SK-N-SH treated with all-trans-retinoic acid at 6 μM for 48 hours (cell line): ENCODE results near the gene SFXN1.

Experiments
- ATAC-seq: fragments of 200-7000 bp; cut with Tn5 transposase; 3 replicates; pipeline ENCODE4 v1.9.1; 2020; ENCODE audit warnings: mild to moderate bottlenecking, moderate library complexity
- CSDC2 ChIP-seq: fragments of 250-450 bp; sonication (Bioruptor Pico); IDR thresholded peaks from 2 replicates; pipeline ENCODE4 v1.5.0; 2020; ENCODE audit warnings: mild to moderate bottlenecking, moderate library complexity
- ESRRG ChIP-seq: fragments of 250-450 bp; sonication (Bioruptor Pico); IDR thresholded peaks from 2 replicates; pipeline ENCODE4 v1.6.1; 2021; ENCODE audit warnings: mild to moderate bottlenecking
- GLIS3 ChIP-seq: fragments of 250-450 bp; sonication (Bioruptor Pico); IDR thresholded peaks from 2 replicates; pipeline ENCODE4 v1.5.0; 2020; ENCODE audit warnings: mild to moderate bottlenecking, moderate library complexity
- PPARA ChIP-seq: fragments of 250-450 bp; sonication (Bioruptor Pico); IDR thresholded peaks from 2 replicates; pipeline ENCODE4 v1.5.0; 2020; ENCODE audit warnings: mild to moderate bottlenecking, borderline replicate concordance
- RARB ChIP-seq: fragments of 250-450 bp; sonication (Bioruptor Pico); IDR thresholded peaks from 2 replicates; pipeline ENCODE4 v1.8.0; 2021; ENCODE audit warnings: mild to moderate bottlenecking, moderate library complexity
- SNAI2 ChIP-seq: fragments of 250-450 bp; sonication (Bioruptor Pico); IDR thresholded peaks from 2 replicates; pipeline ENCODE4 v1.5.0; 2020; ENCODE audit warnings: mild to moderate bottlenecking, moderate library complexity
- TCF4 ChIP-seq: fragments of 250-450 bp; sonication (Bioruptor Pico); IDR thresholded peaks from 2 replicates; pipeline ENCODE4 v1.8.0; 2021; ENCODE audit warnings: mild to moderate bottlenecking, moderate library complexity, borderline replicate concordance
- ZC3H10 ChIP-seq: fragments of 250-450 bp; sonication (Bioruptor Pico); IDR thresholded peaks from 2 replicates; pipeline ENCODE4 v1.5.1; 2021; ENCODE audit warnings: mild to moderate bottlenecking, moderate library complexity
- ZFP3 ChIP-seq: fragments of 250-450 bp; sonication (Bioruptor Pico); IDR thresholded peaks from 2 replicates; pipeline ENCODE4 v1.5.0; 2020; ENCODE audit warnings: mild to moderate bottlenecking, moderate library complexity
- ZNF565 ChIP-seq: fragments of 450-650 bp; formaldehyde crosslinking; conservative IDR thresholded peaks from 2 replicates; pipeline ENCODE4 v1.5.0; 2020; ENCODE audit warnings: low read depth, mild to moderate bottlenecking, moderate library complexity
- ZNF70 ChIP-seq: fragments of 450-650 bp; formaldehyde crosslinking; IDR thresholded peaks from 2 replicates; pipeline ENCODE4 v1.5.0; 2020; ENCODE audit warnings: mild to moderate bottlenecking, moderate library complexity
- ZNF8 ChIP-seq: fragments of 450-650 bp; formaldehyde crosslinking; IDR thresholded peaks from 2 replicates; pipeline ENCODE4 v1.5.0; 2020; ENCODE audit warnings: mild to moderate bottlenecking, moderate library complexity
- TF ChIP-seq, protein P1 (sequence below): fragments of 250-450 bp; sonication (Bioruptor Pico); IDR thresholded peaks from 2 replicates; pipeline ENCODE4 v1.5.0; 2020; ENCODE audit warnings: mild to moderate bottlenecking, moderate library complexity
- TF ChIP-seq, protein P2 (sequence below): fragments of 250-450 bp; sonication (Bioruptor Pico); IDR thresholded peaks from 2 replicates; pipeline ENCODE4 v1.8.0; 2021; ENCODE audit warnings: low read depth, mild to moderate bottlenecking, moderate library complexity, borderline replicate concordance
- TF ChIP-seq, protein P3 (sequence below): fragments of 250-450 bp; sonication (Bioruptor Pico); IDR thresholded peaks from 2 replicates; pipeline ENCODE4 v1.8.0; 2020; ENCODE audit warnings: mild to moderate bottlenecking, moderate library complexity, borderline replicate concordance
- TF ChIP-seq, protein P4 (sequence below): fragments of 250-450 bp; sonication (Bioruptor Pico); IDR thresholded peaks from 2 replicates; pipeline ENCODE4 v1.5.1; 2021; ENCODE audit warnings: mild to moderate bottlenecking, moderate library complexity
- TF ChIP-seq, protein P5 (sequence below): fragments of 250-450 bp; sonication (Bioruptor Pico); IDR thresholded peaks from 2 replicates; pipeline ENCODE4 v1.5.1; 2020; ENCODE audit warnings: low read depth, mild to moderate bottlenecking, moderate library complexity

Gene SFXN1

DNA sequence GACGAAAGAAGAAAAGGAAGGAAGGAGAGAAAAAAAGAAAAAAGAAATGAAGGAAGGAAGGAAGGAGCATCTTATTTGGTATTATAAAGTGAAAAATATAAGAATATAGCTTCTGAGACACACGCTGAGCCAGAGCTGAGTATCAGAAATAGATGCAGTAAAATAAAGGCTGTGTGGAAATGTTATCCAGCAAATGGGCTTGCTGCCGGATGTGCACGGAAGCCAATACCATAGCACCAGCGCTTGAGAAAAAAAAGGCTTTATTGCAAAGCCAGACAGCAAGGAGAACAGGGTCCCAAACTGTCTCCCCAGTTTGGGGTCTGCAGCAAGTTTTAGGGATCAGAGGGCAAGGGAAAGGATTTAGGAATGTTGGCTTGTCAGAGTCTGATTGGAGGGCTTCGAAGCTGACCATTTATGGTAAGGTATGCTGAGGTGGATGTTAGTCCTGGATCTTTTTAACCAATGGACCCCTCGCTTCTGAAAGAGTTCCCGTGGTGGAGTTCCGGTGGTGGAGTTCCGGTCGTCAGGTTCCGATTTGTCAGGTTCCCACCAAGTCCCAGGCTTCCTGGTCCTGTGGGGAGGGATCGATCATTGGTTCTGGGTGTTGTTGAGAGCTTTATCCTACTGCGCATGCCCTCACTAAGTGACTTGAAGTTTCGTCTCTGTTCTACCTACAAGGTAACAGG, 70.4 kb downstream of the SFXN1 start:
- no peak for TF ChIP-seq SNAI2 (CRISPR knock-in tag)
- TF ChIP-seq ESRRG (CRISPR knock-in tag) = no peak
- TF ChIP-seq, protein P1, sequence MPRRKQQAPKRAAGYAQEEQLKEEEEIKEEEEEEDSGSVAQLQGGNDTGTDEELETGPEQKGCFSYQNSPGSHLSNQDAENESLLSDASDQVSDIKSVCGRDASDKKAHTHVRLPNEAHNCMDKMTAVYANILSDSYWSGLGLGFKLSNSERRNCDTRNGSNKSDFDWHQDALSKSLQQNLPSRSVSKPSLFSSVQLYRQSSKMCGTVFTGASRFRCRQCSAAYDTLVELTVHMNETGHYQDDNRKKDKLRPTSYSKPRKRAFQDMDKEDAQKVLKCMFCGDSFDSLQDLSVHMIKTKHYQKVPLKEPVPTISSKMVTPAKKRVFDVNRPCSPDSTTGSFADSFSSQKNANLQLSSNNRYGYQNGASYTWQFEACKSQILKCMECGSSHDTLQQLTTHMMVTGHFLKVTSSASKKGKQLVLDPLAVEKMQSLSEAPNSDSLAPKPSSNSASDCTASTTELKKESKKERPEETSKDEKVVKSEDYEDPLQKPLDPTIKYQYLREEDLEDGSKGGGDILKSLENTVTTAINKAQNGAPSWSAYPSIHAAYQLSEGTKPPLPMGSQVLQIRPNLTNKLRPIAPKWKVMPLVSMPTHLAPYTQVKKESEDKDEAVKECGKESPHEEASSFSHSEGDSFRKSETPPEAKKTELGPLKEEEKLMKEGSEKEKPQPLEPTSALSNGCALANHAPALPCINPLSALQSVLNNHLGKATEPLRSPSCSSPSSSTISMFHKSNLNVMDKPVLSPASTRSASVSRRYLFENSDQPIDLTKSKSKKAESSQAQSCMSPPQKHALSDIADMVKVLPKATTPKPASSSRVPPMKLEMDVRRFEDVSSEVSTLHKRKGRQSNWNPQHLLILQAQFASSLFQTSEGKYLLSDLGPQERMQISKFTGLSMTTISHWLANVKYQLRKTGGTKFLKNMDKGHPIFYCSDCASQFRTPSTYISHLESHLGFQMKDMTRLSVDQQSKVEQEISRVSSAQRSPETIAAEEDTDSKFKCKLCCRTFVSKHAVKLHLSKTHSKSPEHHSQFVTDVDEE = no peak
- TF ChIP-seq ZNF8 (CRISPR knock-in tag) = no peak
- no peak for TF ChIP-seq ZNF565 (CRISPR knock-in tag)
- TF ChIP-seq, all 23 proteins: peak for 0
- ATAC-seq = no peak

DNA sequence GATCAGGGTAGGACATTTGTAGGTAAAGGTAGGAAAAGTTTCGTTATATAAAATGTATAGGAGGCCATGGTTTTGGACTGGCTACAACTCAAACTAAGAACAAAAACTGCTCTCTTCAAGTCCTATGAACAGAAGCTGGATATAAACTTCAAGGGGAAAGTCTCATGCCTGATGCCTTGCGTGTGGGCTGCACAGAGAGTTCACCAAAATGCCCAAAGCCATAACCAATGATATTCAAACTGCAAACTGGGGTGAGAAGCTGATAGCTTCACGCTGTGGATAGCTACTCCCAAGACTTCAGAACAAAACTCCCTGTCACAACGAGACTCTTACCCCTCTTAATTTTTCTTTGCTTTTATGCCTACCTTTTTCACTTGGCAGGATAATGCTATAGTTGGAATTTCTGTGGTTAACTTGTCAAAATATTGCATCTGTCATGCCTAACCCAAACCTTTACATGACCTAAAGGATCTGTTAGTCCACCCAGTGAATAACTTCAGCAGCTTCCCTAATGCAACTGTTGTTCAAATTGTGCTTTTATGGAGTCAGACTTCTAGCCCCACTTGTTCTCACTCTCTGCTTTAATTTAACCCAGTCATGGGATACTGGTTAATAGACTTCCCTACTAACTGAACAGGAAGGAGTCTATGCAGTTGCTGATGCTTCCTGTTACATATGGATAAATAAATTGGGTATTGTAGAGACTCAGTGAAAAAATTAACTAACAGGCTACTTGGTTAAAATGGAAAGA, 71.9 kb downstream of the SFXN1 start:
- TF ChIP-seq RARB (no peak), ZC3H10 (CRISPR knock-in tag) (no peak), ZNF565 (CRISPR knock-in tag) (no peak)
- TF ChIP-seq, protein P2, sequence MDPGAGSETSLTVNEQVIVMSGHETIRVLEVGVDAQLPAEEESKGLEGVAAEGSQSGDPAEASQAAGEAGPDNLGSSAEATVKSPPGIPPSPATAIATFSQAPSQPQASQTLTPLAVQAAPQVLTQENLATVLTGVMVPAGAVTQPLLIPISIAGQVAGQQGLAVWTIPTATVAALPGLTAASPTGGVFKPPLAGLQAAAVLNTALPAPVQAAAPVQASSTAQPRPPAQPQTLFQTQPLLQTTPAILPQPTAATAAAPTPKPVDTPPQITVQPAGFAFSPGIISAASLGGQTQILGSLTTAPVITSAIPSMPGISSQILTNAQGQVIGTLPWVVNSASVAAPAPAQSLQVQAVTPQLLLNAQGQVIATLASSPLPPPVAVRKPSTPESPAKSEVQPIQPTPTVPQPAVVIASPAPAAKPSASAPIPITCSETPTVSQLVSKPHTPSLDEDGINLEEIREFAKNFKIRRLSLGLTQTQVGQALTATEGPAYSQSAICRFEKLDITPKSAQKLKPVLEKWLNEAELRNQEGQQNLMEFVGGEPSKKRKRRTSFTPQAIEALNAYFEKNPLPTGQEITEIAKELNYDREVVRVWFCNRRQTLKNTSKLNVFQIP (CRISPR knock-in tag) = no peak
- TF ChIP-seq, all 23 proteins: peak for 0
- ATAC-seq = no peak

DNA sequence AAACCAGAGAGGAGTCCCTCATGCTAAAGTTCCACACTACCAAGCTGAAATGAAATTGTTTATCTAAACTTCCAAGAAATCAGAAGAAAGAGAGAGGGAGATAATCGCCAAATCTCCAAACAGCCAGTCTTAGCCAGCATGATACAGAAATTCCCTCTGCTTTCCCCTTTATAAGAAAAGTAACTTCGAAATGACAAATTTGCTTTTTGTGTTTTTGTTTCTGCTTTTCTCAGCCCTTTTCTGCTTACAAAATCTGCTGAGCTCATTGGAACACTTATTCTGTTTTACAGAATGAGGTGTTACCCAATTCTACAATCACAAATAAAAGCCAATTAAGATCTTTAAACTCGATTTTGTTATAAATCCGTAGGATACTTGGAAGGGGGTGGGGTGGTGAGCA, 72.9 kb downstream of the SFXN1 start:
- TF ChIP-seq CSDC2 (CRISPR knock-in tag) = no peak
- TF ChIP-seq GLIS3 (CRISPR knock-in tag) = no peak
- TF ChIP-seq, protein P3, sequence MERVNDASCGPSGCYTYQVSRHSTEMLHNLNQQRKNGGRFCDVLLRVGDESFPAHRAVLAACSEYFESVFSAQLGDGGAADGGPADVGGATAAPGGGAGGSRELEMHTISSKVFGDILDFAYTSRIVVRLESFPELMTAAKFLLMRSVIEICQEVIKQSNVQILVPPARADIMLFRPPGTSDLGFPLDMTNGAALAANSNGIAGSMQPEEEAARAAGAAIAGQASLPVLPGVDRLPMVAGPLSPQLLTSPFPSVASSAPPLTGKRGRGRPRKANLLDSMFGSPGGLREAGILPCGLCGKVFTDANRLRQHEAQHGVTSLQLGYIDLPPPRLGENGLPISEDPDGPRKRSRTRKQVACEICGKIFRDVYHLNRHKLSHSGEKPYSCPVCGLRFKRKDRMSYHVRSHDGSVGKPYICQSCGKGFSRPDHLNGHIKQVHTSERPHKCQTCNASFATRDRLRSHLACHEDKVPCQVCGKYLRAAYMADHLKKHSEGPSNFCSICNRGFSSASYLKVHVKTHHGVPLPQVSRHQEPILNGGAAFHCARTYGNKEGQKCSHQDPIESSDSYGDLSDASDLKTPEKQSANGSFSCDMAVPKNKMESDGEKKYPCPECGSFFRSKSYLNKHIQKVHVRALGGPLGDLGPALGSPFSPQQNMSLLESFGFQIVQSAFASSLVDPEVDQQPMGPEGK (CRISPR knock-in tag) = no peak
- no peak for TF ChIP-seq ZFP3 (CRISPR knock-in tag)
- TF ChIP-seq, protein P4, sequence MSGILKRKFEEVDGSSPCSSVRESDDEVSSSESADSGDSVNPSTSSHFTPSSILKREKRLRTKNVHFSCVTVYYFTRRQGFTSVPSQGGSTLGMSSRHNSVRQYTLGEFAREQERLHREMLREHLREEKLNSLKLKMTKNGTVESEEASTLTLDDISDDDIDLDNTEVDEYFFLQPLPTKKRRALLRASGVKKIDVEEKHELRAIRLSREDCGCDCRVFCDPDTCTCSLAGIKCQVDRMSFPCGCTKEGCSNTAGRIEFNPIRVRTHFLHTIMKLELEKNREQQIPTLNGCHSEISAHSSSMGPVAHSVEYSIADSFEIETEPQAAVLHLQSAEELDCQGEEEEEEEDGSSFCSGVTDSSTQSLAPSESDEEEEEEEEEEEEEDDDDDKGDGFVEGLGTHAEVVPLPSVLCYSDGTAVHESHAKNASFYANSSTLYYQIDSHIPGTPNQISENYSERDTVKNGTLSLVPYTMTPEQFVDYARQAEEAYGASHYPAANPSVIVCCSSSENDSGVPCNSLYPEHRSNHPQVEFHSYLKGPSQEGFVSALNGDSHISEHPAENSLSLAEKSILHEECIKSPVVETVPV (CRISPR knock-in tag) = no peak
- no peak for ATAC-seq

DNA sequence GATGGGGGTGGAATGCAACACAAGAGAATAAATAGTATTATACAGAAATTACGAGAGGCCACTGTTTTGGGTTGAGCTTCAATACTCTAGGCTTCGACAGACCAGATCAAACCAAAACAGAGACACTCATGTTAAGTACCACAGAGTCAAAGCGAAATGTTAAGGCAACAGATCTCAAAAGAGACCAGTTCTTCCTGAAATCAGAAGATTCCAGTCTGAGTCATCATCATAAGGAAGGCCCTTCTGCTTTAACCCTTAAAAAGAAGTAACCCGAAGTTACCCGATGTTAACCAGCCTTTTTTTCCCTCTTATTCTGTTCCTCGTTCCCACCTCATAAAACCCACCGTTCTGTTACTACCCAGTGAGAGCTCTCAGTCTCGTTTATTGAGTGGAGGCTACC, 75.9 kb downstream of the SFXN1 start:
- TF ChIP-seq PPARA (CRISPR knock-in tag) (no peak), ZC3H10 (CRISPR knock-in tag) (no peak), ZNF70 (CRISPR knock-in tag) (no peak), TCF4 (CRISPR knock-in tag) (no peak), SNAI2 (CRISPR knock-in tag) (no peak)
- TF ChIP-seq, protein P5, sequence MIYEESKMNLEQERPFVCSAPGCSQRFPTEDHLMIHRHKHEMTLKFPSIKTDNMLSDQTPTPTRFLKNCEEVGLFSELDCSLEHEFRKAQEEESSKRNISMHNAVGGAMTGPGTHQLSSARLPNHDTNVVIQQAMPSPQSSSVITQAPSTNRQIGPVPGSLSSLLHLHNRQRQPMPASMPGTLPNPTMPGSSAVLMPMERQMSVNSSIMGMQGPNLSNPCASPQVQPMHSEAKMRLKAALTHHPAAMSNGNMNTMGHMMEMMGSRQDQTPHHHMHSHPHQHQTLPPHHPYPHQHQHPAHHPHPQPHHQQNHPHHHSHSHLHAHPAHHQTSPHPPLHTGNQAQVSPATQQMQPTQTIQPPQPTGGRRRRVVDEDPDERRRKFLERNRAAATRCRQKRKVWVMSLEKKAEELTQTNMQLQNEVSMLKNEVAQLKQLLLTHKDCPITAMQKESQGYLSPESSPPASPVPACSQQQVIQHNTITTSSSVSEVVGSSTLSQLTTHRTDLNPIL (CRISPR knock-in tag) = no peak
- TF ChIP-seq, all 23 proteins: peak for 0
- ATAC-seq = no peak
